Hepatocyte (in vitro differentiated cells): ENCODE results near the gene VOPP1. TPM values are rescaled to one million over a fixed set of nuclear protein-coding genes. Genes with fewer than 3 reads are reported as not detected.

Experiments
- DNase-seq: peaks from one replicate; pipeline ENCODE4 v3.0.0-alpha.2; 2016; ENCODE audit warnings: low spot score
- H2AFZ ChIP-seq: fragments of 200-600 bp; sonication (generic); 2 replicates; pipeline ENCODE4 v1.6.0; 2016; ENCODE audit warnings: antibody characterized with exemption, mild to moderate bottlenecking
- H3K27ac ChIP-seq: fragments of 200-600 bp; sonication (generic); 2 replicates; pipeline ENCODE4 v1.5.1; 2016; ENCODE audit warnings: mild to moderate bottlenecking
- H3K27me3 ChIP-seq: fragments of 200-600 bp; sonication (generic); 2 replicates; pipeline ENCODE4 v1.6.1; 2016
- H3K36me3 ChIP-seq: fragments of 200-600 bp; sonication (generic); replicated peaks from 2 replicates; pipeline ENCODE4 v1.5.1; 2016; ENCODE audit warnings: low read depth; ENCODE audit not compliant: insufficient read depth
- H3K4me1 ChIP-seq: fragments of 200-600 bp; sonication (generic); 2 replicates; pipeline ENCODE4 v1.5.1; 2016; ENCODE audit warnings: mild to moderate bottlenecking, moderate library complexity; ENCODE audit not compliant: insufficient read depth
- H3K4me2 ChIP-seq: fragments of 200-600 bp; sonication (generic); 2 replicates; pipeline ENCODE4 v1.6.0; 2016
- H3K4me3 ChIP-seq: fragments of 200-600 bp; sonication (generic); 2 replicates; pipeline ENCODE4 v1.5.1; 2016; ENCODE audit warnings: mild to moderate bottlenecking
- H3K79me2 ChIP-seq: fragments of 200-600 bp; sonication (generic); 2 replicates; pipeline ENCODE4 v1.6.0; 2017; ENCODE audit warnings: mild to moderate bottlenecking
- H3K9me2 ChIP-seq: fragments of 200-600 bp; sonication (generic); replicated peaks from 2 replicates; pipeline ENCODE4 v1.6.0; 2017; ENCODE audit warnings: mild to moderate bottlenecking; ENCODE audit not compliant: insufficient read depth
- H3K9me3 ChIP-seq: fragments of 200-600 bp; sonication (generic); 2 replicates; pipeline ENCODE4 v1.5.1; 2016; ENCODE audit warnings: low read depth, mild to moderate bottlenecking
- H4K20me1 ChIP-seq: fragments of 200-600 bp; sonication (generic); 2 replicates; pipeline ENCODE4 v1.6.0; 2016; ENCODE audit warnings: mild to moderate bottlenecking; ENCODE audit not compliant: insufficient read depth, poor library complexity, severe bottlenecking
- CTCF ChIP-seq: fragments of 200-600 bp; sonication (generic); IDR thresholded peaks from 2 replicates; pipeline ENCODE4 v1.5.1; 2016; ENCODE audit warnings: antibody characterized with exemption, mild to moderate bottlenecking; ENCODE audit not compliant: poor library complexity
- EZH2 ChIP-seq: fragments of 200-600 bp; sonication (generic); IDR thresholded peaks from 2 replicates; pipeline ENCODE4 v1.6.1; 2016; ENCODE audit warnings: antibody characterized with exemption, mild to moderate bottlenecking, borderline replicate concordance
- EZH2phosphoT487 ChIP-seq: fragments of 200-600 bp; sonication (generic); IDR thresholded peaks from one replicate; pipeline ENCODE4 v1.6.1; 2018; ENCODE audit warnings: antibody characterized with exemption, mild to moderate bottlenecking, low read depth, moderate library complexity; ENCODE audit not compliant: unreplicated experiment, severe bottlenecking
- WGBS: methylation state at CpG from one replicate; pipeline ENCODE4 v1.1.6; 2016; ENCODE audit warnings: low lambda C conversion rate; ENCODE audit errors: missing lambda C conversion rate; 5-methylcytosine and 5-hydroxymethylcytosine counted together
- polyA plus RNA-seq: library from polyadenylated mRNA; unstranded; fragments of >200 nt; fragmentation: Nextera tagmentation; extraction: Ambion mirVana; gene quantifications from 2 replicates; pipeline ENCODE4 v1.2.1, GENCODE V29; 2016
- total RNA-seq: library from RNA; depleted of rRNA; stranded (reverse); fragments of >200 nt; gene quantifications from 2 replicates; pipeline ENCODE4 v1.2.3, GENCODE V29; 2014

VOPP1 gene
- total and polyA plus RNA-seq, 2 experiments from 2014 or later, result 6.5 to 25.3 TPM

- H3K27ac ChIP-seq, result no peak overlapping the region
- TF ChIP-seq EZH2phosphoT487 (no peak), EZH2 (no peak), CTCF (no peak)
- no peaks in the 10 kb centered on the region for H3K4me1 ChIP-seq
- no peaks in the 10 kb centered on the region for H3K9me3 ChIP-seq
- DNase-seq, result no peak
- H3K4me2 ChIP-seq, result no peak overlapping the region
- no peaks in the 10 kb centered on the region for H3K9me2 ChIP-seq
- H3K4me3 ChIP-seq, result no peak overlapping the region
- H2AFZ ChIP-seq, result no peak overlapping the region
- 94% methylated on average over 1 of the region's 1 CpG for WGBS
- H3K36me3 ChIP-seq, result no peaks in the 10 kb centered on the region
- H4K20me1 ChIP-seq, result no peaks in the 10 kb centered on the region
- H3K27me3 ChIP-seq, result peaks cover 5% of the 10 kb centered on the region
- no peaks in the 10 kb centered on the region for H3K79me2 ChIP-seq
Measured at GRCh38 chr7:55592492-55592891, 20.2 kb upstream of the VOPP1 start.

- no peaks in the 10 kb centered on the region for H3K36me3 ChIP-seq
- WGBS, result 82% methylated on average over 3 of the region's 3 CpGs
- TF ChIP-seq EZH2 (no peak), CTCF (no peak), EZH2phosphoT487 (no peak)
Measured at GRCh38 chr7:55591282-55591931, 19.1 kb upstream of the VOPP1 start.

GRCh38 chr7:55590517-55591281 is 18.4 kb upstream of the VOPP1 start:
- Histone ChIP-seq H3K4me2 (no peak overlapping the region), H3K79me2 (no peaks in the 10 kb centered on the region), H3K4me1 (no peaks in the 10 kb centered on the region), H2AFZ (no peak overlapping the region), H3K9me3 (no peaks in the 10 kb centered on the region), H3K4me3 (no peak overlapping the region), H3K27ac (no peak overlapping the region), H3K36me3 (no peaks in the 10 kb centered on the region), H4K20me1 (no peaks in the 10 kb centered on the region), H3K27me3 (peaks cover 5% of the 10 kb centered on the region), H3K9me2 (no peaks in the 10 kb centered on the region)
- no peak for TF ChIP-seq EZH2phosphoT487
- no peak for TF ChIP-seq CTCF
- no peak for TF ChIP-seq EZH2
- WGBS, result 78% methylated on average over 7 of the region's 8 CpGs
- DNase-seq, result no peak

More at GRCh38 chr7:55591282-55591931, 19.1 kb upstream of the VOPP1 start:
- Histone ChIP-seq H3K79me2 (no peaks in the 10 kb centered on the region), H3K9me3 (no peaks in the 10 kb centered on the region), H4K20me1 (no peaks in the 10 kb centered on the region), H3K27me3 (peaks cover 5% of the 10 kb centered on the region), H3K9me2 (no peaks in the 10 kb centered on the region), H3K4me1 (no peaks in the 10 kb centered on the region), H3K27ac (no peak overlapping the region), H3K4me2 (no peak overlapping the region), H2AFZ (no peak overlapping the region), H3K4me3 (no peak overlapping the region)
- no peak for DNase-seq
